Cardiac muscle cell (in vitro differentiated cells and primary cell): ENCODE measurements around the gene SRPX. TPM values are rescaled to one million over a fixed set of nuclear protein-coding genes. Genes with fewer than 3 reads are reported as not detected.

Experiments
- DNase-seq, 2 donors: peaks; one replicate each; pipeline versions ENCODE4 v3.0.0 to v3.0.0-alpha.2; 2010 to 2017; ENCODE audit warnings: low read depth in 1 of 2, low spot score in 1 of 2
- H3K27ac ChIP-seq: fragments of 200-600 bp; sonication (generic); 2 replicates; pipeline ENCODE4 v1.5.1; 2016
- H3K27me3 ChIP-seq: fragments of 200-600 bp; sonication (generic); 2 replicates; pipeline ENCODE4 v1.6.0; 2016; ENCODE audit warnings: control low read depth
- H3K36me3 ChIP-seq: fragments of 200-600 bp; sonication (generic); 2 replicates; pipeline ENCODE4 v1.5.1; 2016; ENCODE audit warnings: control low read depth
- H3K4me1 ChIP-seq: fragments of 200-600 bp; sonication (generic); 2 replicates; pipeline ENCODE4 v1.8.1; 2017; ENCODE audit warnings: low read depth, mild to moderate bottlenecking, mixed run types
- H3K4me3 ChIP-seq: fragments of 200-600 bp; sonication (generic); 2 replicates; pipeline ENCODE4 v1.5.1; 2016; ENCODE audit warnings: mild to moderate bottlenecking
- H3K9me3 ChIP-seq: fragments of 200-600 bp; sonication (generic); 2 replicates; pipeline ENCODE4 v1.5.1; 2017; ENCODE audit warnings: low read depth, mild to moderate bottlenecking, control low read depth
- polyA plus RNA-seq: library from polyadenylated mRNA; unstranded; fragments of >200 nt; fragmentation: Nextera tagmentation; extraction: Ambion mirVana; gene quantifications from 2 replicates; pipeline ENCODE4 v1.2.1, GENCODE V29; 2016
- total RNA-seq: library from RNA; depleted of rRNA; stranded (reverse); fragments of >200 nt; gene quantifications from 2 replicates; pipeline ENCODE4 v1.2.3, GENCODE V29; 2016
- TF ChIP-seq, protein P1 (sequence below): IDR thresholded peaks from 2 replicates; pipeline ENCODE4 v1.5.1; 2012; ENCODE audit warnings: low read depth, mild to moderate bottlenecking, low read length

SRPX gene
- total and polyA plus RNA-seq, 2 experiments from 2014 or later: 9.6 to 21.4 TPM

DNA sequence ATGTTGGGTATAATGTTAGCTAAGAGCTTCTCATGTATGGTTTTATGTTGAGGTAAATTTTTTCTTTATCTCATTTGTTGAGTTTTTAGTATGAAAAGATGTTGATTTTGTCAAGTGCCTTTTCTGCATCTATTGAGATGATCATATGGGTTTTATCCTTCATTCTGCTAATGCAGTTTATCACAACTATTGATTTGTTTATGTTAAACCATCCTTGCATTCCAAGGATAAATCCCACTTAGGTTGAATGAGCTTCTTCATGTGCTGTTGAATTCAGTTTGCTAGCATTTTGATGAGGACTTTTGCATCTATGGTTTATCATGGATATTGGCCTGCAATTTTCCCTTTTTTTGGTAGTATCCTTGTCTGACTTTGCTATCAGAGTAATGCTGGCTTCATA lies 121.0 kb downstream of the SRPX start:
- no peak for DNase-seq
- no peaks in the 10 kb centered on the region for H3K27me3 ChIP-seq
- H3K36me3 ChIP-seq: no peaks in the 10 kb centered on the region
- H3K27ac ChIP-seq: no peak overlapping the region
- TF ChIP-seq, protein P1, sequence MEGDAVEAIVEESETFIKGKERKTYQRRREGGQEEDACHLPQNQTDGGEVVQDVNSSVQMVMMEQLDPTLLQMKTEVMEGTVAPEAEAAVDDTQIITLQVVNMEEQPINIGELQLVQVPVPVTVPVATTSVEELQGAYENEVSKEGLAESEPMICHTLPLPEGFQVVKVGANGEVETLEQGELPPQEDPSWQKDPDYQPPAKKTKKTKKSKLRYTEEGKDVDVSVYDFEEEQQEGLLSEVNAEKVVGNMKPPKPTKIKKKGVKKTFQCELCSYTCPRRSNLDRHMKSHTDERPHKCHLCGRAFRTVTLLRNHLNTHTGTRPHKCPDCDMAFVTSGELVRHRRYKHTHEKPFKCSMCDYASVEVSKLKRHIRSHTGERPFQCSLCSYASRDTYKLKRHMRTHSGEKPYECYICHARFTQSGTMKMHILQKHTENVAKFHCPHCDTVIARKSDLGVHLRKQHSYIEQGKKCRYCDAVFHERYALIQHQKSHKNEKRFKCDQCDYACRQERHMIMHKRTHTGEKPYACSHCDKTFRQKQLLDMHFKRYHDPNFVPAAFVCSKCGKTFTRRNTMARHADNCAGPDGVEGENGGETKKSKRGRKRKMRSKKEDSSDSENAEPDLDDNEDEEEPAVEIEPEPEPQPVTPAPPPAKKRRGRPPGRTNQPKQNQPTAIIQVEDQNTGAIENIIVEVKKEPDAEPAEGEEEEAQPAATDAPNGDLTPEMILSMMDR: no peak
- no peaks in the 10 kb centered on the region for H3K4me1 ChIP-seq
- no peak overlapping the region for H3K4me3 ChIP-seq
- H3K9me3 ChIP-seq: peaks cover 2% of the 10 kb centered on the region

Other genes with a start within 250 kb of the SRPX start
- gene SYTL5, start 214.3 kb downstream of the SRPX start, total RNA-seq: 3.5 and 3.7 TPM in 2 replicates
- gene SYTL5, start 214.3 kb downstream of the SRPX start, polyA plus RNA-seq: 1.6 and 2.0 TPM in 2 replicates
- gene RPGR, start 106.6 kb upstream of the SRPX start, total RNA-seq: 6.3 and 7.6 TPM in 2 replicates
- 6.5 and 7.3 TPM in 2 replicates for gene RPGR, start 106.6 kb upstream of the SRPX start, polyA plus RNA-seq
- gene OTC, start 131.7 kb upstream of the SRPX start, total RNA-seq: not detected in 2 replicates
- gene OTC, start 131.7 kb upstream of the SRPX start, polyA plus RNA-seq: not detected in 2 replicates